ENCODE data around the gene GATA2. TPM values are rescaled to one million over a fixed set of nuclear protein-coding genes. Genes with fewer than 3 reads are reported as not detected.
A peak's percentile ranks its signal among the peaks of the same experiment; 100 is the strongest.

Gene GATA2
- total RNA-seq, 2 experiments from 2014 or later, result 0.16 to 0.17 TPM

GRCh38 chr3:128483657-128484403 lies 9.2 kb downstream of the GATA2 start:
- H3K27me3 ChIP-seq (ENCODE audit: control insufficient read depth in 1 of 2, insufficient read depth in 2 of 2, low read length in 2 of 2), result peaks cover 79 to 84% of the 10 kb centered on the region in 2 experiments
- H3K4me1 ChIP-seq (ENCODE audit: insufficient read depth, low read length), result peaks cover 37% of the 10 kb centered on the region
- ChIA-PET POLR2A (interaction anchor here (0.6 to 0.7 kb wide), 4 partner anchors 15 to 976 kb away, joined by 3 to 4 read pairs (median 4); no protein-coding TSS in a partner anchor), CTCF (no interaction called here)
- TF ChIP-seq CTCF (IDR thresholded peaks at IDR 0.05), result no peak
- no peaks in the 10 kb centered on the region for H3K36me3 Mint-ChIP-seq (ENCODE audit: low read depth)
- H3K4me1 Mint-ChIP-seq (ENCODE audit: low read depth), result peaks cover 31% of the 10 kb centered on the region
- H3K27ac ChIP-seq (ENCODE audit: low read depth in 1 of 2, low read length in 2 of 2), result no peak overlapping the region
- peaks cover 0 to 24% of the 10 kb centered on the region in 2 experiments for H3K9me3 ChIP-seq (ENCODE audit: control insufficient read depth in 1 of 2, insufficient read depth in 1 of 2, low read length in 2 of 2)
- H3K36me3 ChIP-seq (ENCODE audit: insufficient read depth, low read length), result no peaks in the 10 kb centered on the region
- ATAC-seq (ENCODE audit: poor library complexity) (no peak), DNase-seq (peak in 1 of 14 experiments; percentile 23)
- no peak overlapping the region for H3K27ac Mint-ChIP-seq
- H3K9me3 Mint-ChIP-seq, result no peaks in the 10 kb centered on the region
- intact Hi-C loops (cut with DNase I, micrococcal nuclease), result no loop called here
- H3K27me3 Mint-ChIP-seq, result peaks cover 88% of the 10 kb centered on the region
- no peak overlapping the region for H3K4me3 ChIP-seq (ENCODE audit: low read length)
- peak overlapping the region; percentile 34 for H3K4me3 Mint-ChIP-seq

GRCh38 chr3:128482666-128483656 lies 10.0 kb downstream of the GATA2 start:
- Histone ChIP-seq H3K9me3 (ENCODE audit: control insufficient read depth in 1 of 2, insufficient read depth in 1 of 2, low read length in 2 of 2) (peaks cover 0 to 15% of the 10 kb centered on the region in 2 experiments), H3K27me3 (ENCODE audit: control insufficient read depth in 1 of 2, insufficient read depth in 2 of 2, low read length in 2 of 2) (peaks cover 71 to 75% of the 10 kb centered on the region in 2 experiments), H3K36me3 (ENCODE audit: insufficient read depth, low read length) (no peaks in the 10 kb centered on the region), H3K4me3 (ENCODE audit: low read length) (no peak overlapping the region), H3K27ac (ENCODE audit: low read depth in 1 of 2, low read length in 2 of 2) (no peak overlapping the region), H3K4me1 (ENCODE audit: insufficient read depth, low read length) (peaks cover 28% of the 10 kb centered on the region)
- Mint-ChIP-seq H3K4me1 (ENCODE audit: low read depth) (peaks cover 27% of the 10 kb centered on the region), H3K9me3 (no peaks in the 10 kb centered on the region), H3K36me3 (ENCODE audit: low read depth) (no peaks in the 10 kb centered on the region), H3K4me3 (peak overlapping the region; percentile 75), H3K27me3 (peaks cover 93% of the 10 kb centered on the region), H3K27ac (no peak overlapping the region)
- CTCF ChIA-PET, result no interaction called here
- TF ChIP-seq CTCF (IDR thresholded peaks at IDR 0.05), result no peak
- intact Hi-C loops (cut with DNase I, micrococcal nuclease), result no loop called here
- DNase-seq, result no peak
- ATAC-seq (ENCODE audit: poor library complexity), result no peak
- POLR2A ChIA-PET, result interaction anchor here (0.6 to 1.0 kb wide), 2 partner anchors 9 to 440 kb away, joined by 3 to 4 read pairs; no protein-coding TSS in a partner anchor

- TF ChIP-seq CTCF (IDR thresholded peaks at IDR 0.05), result no peak
- H3K36me3 ChIP-seq (ENCODE audit: insufficient read depth, low read length), result no peaks in the 10 kb centered on the region
- DNase-seq, result no peak
- intact Hi-C loops (cut with DNase I, micrococcal nuclease), result no loop called here
- no peaks in the 10 kb centered on the region for H3K9me3 Mint-ChIP-seq
- ATAC-seq (ENCODE audit: poor library complexity), result no peak
- H3K4me3 ChIP-seq (ENCODE audit: low read length), result no peak overlapping the region
- H3K27me3 Mint-ChIP-seq, result peaks cover 96% of the 10 kb centered on the region
- H3K4me3 Mint-ChIP-seq, result no peak overlapping the region
- peaks cover 66 to 68% of the 10 kb centered on the region in 2 experiments for H3K27me3 ChIP-seq (ENCODE audit: control insufficient read depth in 1 of 2, insufficient read depth in 2 of 2, low read length in 2 of 2)
- ChIA-PET POLR2A (interaction anchor here (1.0 kb wide), 1 partner anchor 9 kb away, joined by 4 read pairs; no protein-coding TSS in a partner anchor), CTCF (no interaction called here)
- H3K27ac Mint-ChIP-seq, result no peak overlapping the region
- H3K36me3 Mint-ChIP-seq (ENCODE audit: low read depth), result no peaks in the 10 kb centered on the region
- peaks cover 0 to 12% of the 10 kb centered on the region in 2 experiments for H3K9me3 ChIP-seq (ENCODE audit: control insufficient read depth in 1 of 2, insufficient read depth in 1 of 2, low read length in 2 of 2)
- H3K27ac ChIP-seq (ENCODE audit: low read depth in 1 of 2, low read length in 2 of 2), result no peak overlapping the region
- H3K4me1 ChIP-seq (ENCODE audit: insufficient read depth, low read length), result peaks cover 20% of the 10 kb centered on the region
- peaks cover 22% of the 10 kb centered on the region for H3K4me1 Mint-ChIP-seq (ENCODE audit: low read depth)
These were observed 10.8 kb downstream of the GATA2 start for GRCh38 chr3:128482175-128482574.

Measured in CD4-positive, alpha-beta T cell (primary cell).